Activated naive CD4-positive, alpha-beta T cell treated with anti-CD3 and anti-CD28 coated beads, Interleukin-2, amount 50 U/mL, for 72 hours (primary cell): Measurements from ENCODE around the gene MEIKIN. TPM values are rescaled to one million over a fixed set of nuclear protein-coding genes. Genes with fewer than 3 reads are reported as not detected.
A peak's percentile ranks its signal among the peaks of the same experiment; 100 is the strongest.
"Not testable (repeated sequence)": the region's sequence is repeated elsewhere in the genome, so short reads cannot be mapped to it uniquely, and the experiment has no call there.

Experiments
- ATAC-seq, 2 donors: fragments of 150-1000 bp; cut with Tn5 transposase; 2 replicates each; pipeline ENCODE4 v1.10.0; 2021; ENCODE audit warnings: mild to moderate bottlenecking in 2 of 2, moderate library complexity in 2 of 2
- DNase-seq, 2 donors: peaks; one replicate each; pipeline ENCODE4 v3.0.0; 2021 to 2022; ENCODE audit warnings: low spot score in 2 of 2
- H3K27ac Mint-ChIP-seq, 2 donors: one replicate each; pipeline ENCODE4 v1.8.0; 2022; ENCODE audit warnings: mild to moderate bottlenecking in 2 of 2, mixed read lengths in 2 of 2
- H3K36me3 Mint-ChIP-seq, 2 donors: one replicate each; pipeline ENCODE4 v1.8.0; 2022; ENCODE audit warnings: mixed read lengths in 2 of 2
- H3K9me3 Mint-ChIP-seq, 2 donors: one replicate each; pipeline ENCODE4 v1.8.0; 2022; ENCODE audit warnings: mixed read lengths in 2 of 2
- total RNA-seq, 2 donors: library from RNA; stranded (reverse); gene quantifications; one replicate each; pipeline ENCODE4 v1.2.3, GENCODE V29; 2022

The MEIKIN gene
- total RNA-seq, 2 donors from 2014 or later: not detected

- Mint-ChIP-seq H3K9me3 (peaks cover 37 to 51% of the 10 kb centered on the region in 2 donors), H3K27ac (no peak overlapping the region), H3K36me3 (peaks cover 28 to 48% of the 10 kb centered on the region in 2 donors)
- ATAC-seq (no peak), DNase-seq (no peak)
Measured at GRCh38 chr5:131867524-131867923, 77.9 kb downstream of the MEIKIN start.

- Mint-ChIP-seq H3K36me3 (peaks cover 8 to 25% of the 10 kb centered on the region in 2 donors), H3K9me3 (peaks cover 34 to 41% of the 10 kb centered on the region in 2 donors), H3K27ac (no peak overlapping the region)
- DNase-seq (no peak), ATAC-seq (no peak)
Measured at GRCh38 chr5:131863700-131864099, 81.8 kb downstream of the MEIKIN start.

DNA sequence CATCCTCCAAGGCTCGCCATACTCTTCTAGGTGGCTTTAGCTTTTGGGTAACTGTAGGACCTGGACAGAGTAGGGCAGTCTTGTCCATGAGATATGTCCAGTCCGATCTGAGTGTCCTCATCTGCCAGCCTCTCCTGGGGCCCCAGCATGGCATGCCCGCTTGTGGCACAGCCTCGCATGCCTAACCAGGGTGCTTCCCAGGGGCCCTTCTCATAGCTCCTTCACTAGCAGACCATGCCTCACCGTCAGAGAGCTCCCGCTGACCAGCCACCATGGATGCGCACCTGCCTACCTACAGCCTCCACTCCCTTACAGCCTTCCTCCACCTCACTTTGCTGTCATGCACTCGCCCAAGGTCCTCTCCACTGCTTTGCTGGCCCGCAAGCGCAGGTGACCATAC is 88.1 kb downstream of the MEIKIN start:
- Mint-ChIP-seq H3K9me3 (peaks cover 4 to 8% of the 10 kb centered on the region in 2 donors), H3K27ac (no peak overlapping the region), H3K36me3 (peaks cover 0 to 6% of the 10 kb centered on the region in 2 donors)
- ATAC-seq (no peak), DNase-seq (no peak)

DNA sequence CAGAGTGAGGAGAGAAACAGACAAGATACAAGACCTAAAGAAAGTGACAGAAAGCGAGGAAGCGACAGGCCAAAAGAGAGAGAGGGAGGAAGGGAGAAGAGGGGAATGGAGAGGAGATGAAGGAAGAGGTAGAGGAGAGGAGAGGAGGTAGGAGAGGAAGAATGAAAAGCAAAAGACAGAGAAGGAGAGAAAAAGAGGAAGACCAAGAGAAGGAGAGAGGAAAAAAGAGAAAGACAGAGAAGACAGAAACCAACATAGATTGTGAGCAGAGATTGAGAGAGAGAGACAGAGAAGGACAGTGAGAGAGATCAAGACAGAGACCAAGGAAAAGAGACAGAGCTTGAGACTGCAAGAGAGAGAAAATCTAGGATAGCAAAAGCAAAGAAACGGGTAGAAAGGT is 90.0 kb downstream of the MEIKIN start:
- H3K27ac Mint-ChIP-seq: no peak overlapping the region
- H3K9me3 Mint-ChIP-seq: peaks cover 3 to 4% of the 10 kb centered on the region in 2 donors
- ATAC-seq: no peak
- H3K36me3 Mint-ChIP-seq: peaks cover 4 to 6% of the 10 kb centered on the region in 2 donors
- DNase-seq: no peak

GRCh38 chr5:131854134-131854533 is 91.3 kb downstream of the MEIKIN start:
- H3K27ac Mint-ChIP-seq: no peak overlapping the region
- DNase-seq: no peak
- peaks cover 3 to 9% of the 10 kb centered on the region in 2 donors for H3K9me3 Mint-ChIP-seq
- H3K36me3 Mint-ChIP-seq: peaks cover 6 to 7% of the 10 kb centered on the region in 2 donors
- peak; percentile 83 to 88 for ATAC-seq

DNA sequence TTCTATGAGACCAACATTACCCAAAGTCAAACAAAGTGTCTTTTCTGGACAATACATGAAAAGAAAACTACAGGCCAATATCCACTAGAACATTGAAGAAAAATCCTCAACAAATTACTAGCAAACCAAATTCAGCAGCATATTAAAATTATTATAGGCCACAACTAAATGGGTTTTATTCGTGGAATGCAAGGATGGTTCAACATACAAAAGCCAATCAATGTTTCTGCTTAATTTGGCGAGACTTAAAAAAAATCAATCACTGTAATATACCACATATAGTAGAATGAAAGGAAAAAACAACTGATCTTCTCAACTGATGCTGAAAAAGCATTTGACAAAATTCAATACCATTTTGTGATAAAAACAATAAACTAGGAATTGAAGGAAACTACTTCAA is 96.8 kb downstream of the MEIKIN start:
- Mint-ChIP-seq H3K27ac (no peak overlapping the region), H3K9me3 (peaks cover 13 to 43% of the 10 kb centered on the region in 2 donors), H3K36me3 (peaks cover 22 to 46% of the 10 kb centered on the region in 2 donors)
- DNase-seq (no peak), ATAC-seq (no peak)

DNA sequence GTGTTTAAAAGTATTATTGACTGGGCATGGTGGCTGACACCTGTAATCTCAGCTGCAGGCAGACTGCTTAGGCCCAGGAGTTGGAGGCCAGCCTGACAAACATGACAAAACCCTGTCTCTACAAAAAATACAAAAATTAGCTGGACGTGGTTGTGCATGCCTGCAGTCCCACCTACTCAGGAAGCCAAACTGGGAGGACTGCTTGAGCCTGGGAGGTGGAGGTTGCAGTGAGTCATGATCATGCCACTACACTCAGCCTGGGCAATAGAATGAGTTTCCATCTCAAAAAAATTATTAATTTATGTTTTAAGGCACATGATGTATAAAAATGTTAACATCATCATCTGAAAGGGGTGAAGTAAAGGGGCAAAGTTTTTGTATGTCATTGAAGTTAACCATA is 98.9 kb downstream of the MEIKIN start:
- no peak for DNase-seq
- no peak for ATAC-seq
- peaks cover 15 to 44% of the 10 kb centered on the region in 2 donors for H3K9me3 Mint-ChIP-seq
- H3K27ac Mint-ChIP-seq: no peak overlapping the region
- peaks cover 35 to 47% of the 10 kb centered on the region in 2 donors for H3K36me3 Mint-ChIP-seq

- no peak for ATAC-seq
- no peak overlapping the region for H3K27ac Mint-ChIP-seq
- H3K9me3 Mint-ChIP-seq: peaks cover 15 to 46% of the 10 kb centered on the region in 2 donors
Measured at GRCh38 chr5:131845828-131846227, 99.6 kb downstream of the MEIKIN start.

GRCh38 chr5:131842971-131843370 is 102.5 kb downstream of the MEIKIN start:
- not testable (repeated sequence) for DNase-seq, H3K27ac Mint-ChIP-seq, ATAC-seq
- peaks cover 34 to 35% of the 10 kb centered on the region in 2 donors for H3K36me3 Mint-ChIP-seq
- peaks cover 14 to 59% of the 10 kb centered on the region in 2 donors for H3K9me3 Mint-ChIP-seq

More at GRCh38 chr5:131845828-131846227, 99.6 kb downstream of the MEIKIN start:
- peaks cover 35 to 47% of the 10 kb centered on the region in 2 donors for H3K36me3 Mint-ChIP-seq
- no peak for DNase-seq

GRCh38 chr5:131832702-131833101 is 112.8 kb downstream of the MEIKIN start:
- DNase-seq, H3K9me3 Mint-ChIP-seq, ATAC-seq, H3K27ac Mint-ChIP-seq: not testable (repeated sequence)
- H3K36me3 Mint-ChIP-seq: peaks cover 4 to 20% of the 10 kb centered on the region in 2 donors

DNA sequence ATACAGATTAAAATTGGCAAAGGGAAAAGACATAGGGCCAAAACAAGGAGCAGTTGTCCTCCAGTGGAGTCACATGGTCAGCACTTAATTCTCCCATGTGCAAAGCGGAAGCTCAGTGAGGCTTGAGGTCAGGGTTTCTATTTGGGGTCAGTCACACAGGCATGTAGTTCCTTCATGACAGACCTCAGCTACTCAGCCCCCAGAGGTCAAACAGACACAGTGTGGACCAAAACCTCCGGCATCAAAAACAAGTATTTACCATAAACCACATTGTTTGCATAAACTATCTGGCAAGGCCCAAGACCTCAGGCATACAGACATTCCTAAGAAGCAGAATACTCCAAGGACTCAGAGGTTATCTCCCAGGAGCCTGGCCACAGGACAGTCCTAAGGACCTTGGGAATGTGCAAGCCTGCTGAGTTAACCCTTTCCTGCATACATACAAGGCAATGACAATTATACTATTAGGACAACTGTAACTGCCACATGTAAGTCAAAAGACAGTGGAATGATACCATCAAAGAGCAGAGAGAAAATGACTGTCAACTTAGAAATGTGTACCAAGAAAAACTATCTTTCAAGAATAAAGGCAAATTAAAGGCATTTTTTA is 120.0 kb downstream of the MEIKIN start:
- no peaks in the 10 kb centered on the region for H3K9me3 Mint-ChIP-seq
- no peak for DNase-seq
- no peak for ATAC-seq
- H3K27ac Mint-ChIP-seq: no peak overlapping the region
- no peaks in the 10 kb centered on the region for H3K36me3 Mint-ChIP-seq

- H3K9me3 Mint-ChIP-seq: no peaks in the 10 kb centered on the region
- no peak overlapping the region for H3K27ac Mint-ChIP-seq
- no peak for ATAC-seq
- H3K36me3 Mint-ChIP-seq: no peaks in the 10 kb centered on the region
- DNase-seq: no peak
Measured at GRCh38 chr5:131824631-131825030, 120.8 kb downstream of the MEIKIN start.

GRCh38 chr5:131821221-131821620 is 124.2 kb downstream of the MEIKIN start:
- H3K27ac Mint-ChIP-seq: peak overlapping the region in 1 of 2 donors; percentile 36
- H3K36me3 Mint-ChIP-seq: no peaks in the 10 kb centered on the region
- DNase-seq (no peak), ATAC-seq (no peak)
- H3K9me3 Mint-ChIP-seq: no peaks in the 10 kb centered on the region

GRCh38 chr5:131818001-131818724 is 127.3 kb downstream of the MEIKIN start:
- ATAC-seq: no peak
- Mint-ChIP-seq H3K9me3 (no peaks in the 10 kb centered on the region), H3K36me3 (no peaks in the 10 kb centered on the region), H3K27ac (no peak overlapping the region)
- no peak for DNase-seq

GRCh38 chr5:131814990-131815389 is 130.5 kb downstream of the MEIKIN start:
- ATAC-seq: no peak
- H3K9me3 Mint-ChIP-seq: no peaks in the 10 kb centered on the region
- no peak overlapping the region for H3K27ac Mint-ChIP-seq

DNA sequence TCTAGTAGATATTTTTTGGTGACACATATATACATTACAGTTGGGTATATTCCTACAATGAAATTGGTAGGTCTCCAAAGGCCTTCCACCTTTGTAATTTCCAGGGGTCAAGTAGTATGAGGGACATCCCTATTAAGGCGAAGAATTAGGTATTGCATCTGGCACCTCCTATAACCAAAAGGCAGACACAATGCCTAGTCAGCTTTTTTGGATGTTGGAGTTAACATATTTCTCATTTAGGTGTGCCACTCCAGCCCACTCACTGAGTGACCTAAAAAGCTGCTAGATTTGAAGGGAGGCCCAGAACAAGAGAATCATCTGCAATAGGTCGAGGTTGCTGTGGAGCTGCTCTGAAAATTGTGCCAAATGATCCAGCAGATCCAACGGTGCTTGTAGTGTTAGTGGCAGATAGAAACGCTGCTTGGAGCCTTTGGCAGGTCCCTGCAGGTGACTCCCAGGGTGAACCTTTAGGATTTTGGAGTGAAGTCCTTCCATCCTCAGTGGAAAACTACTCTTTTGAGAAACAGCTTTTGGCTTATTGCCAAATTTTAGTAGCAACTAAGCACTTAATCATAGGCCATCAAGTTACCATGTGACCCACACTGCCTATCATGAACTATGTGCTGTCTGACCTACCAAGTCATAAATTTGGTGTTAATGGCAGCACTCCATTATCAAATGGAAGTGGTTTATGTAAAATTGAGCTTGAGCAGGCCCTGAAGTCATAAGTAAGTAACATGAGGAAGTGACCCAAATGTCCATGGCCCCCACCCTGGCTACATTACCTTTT is 132.9 kb downstream of the MEIKIN start:
- H3K27ac Mint-ChIP-seq: no peak overlapping the region
- ATAC-seq (no peak), DNase-seq (no peak)
- no peaks in the 10 kb centered on the region for H3K9me3 Mint-ChIP-seq
- no peaks in the 10 kb centered on the region for H3K36me3 Mint-ChIP-seq

More at GRCh38 chr5:131814990-131815389, 130.5 kb downstream of the MEIKIN start:
- no peaks in the 10 kb centered on the region for H3K36me3 Mint-ChIP-seq
- DNase-seq: no peak
